ENCODE measurements around the gene SH3D21. TPM values are rescaled to one million over a fixed set of nuclear protein-coding genes. Genes with fewer than 3 reads are reported as not detected.

Gene SH3D21
- total RNA-seq, 2 experiments from 2014 or later = 1.9 to 2.6 TPM

GRCh38 chr1:36344395-36344680 is 38.2 kb downstream of the SH3D21 start:
- ATAC-seq (ENCODE audit: poor library complexity) (no peak), DNase-seq (no peak)
- Mint-ChIP-seq H3K4me3 (no peak overlapping the region), H3K9me3 (no peaks in the 10 kb centered on the region), H3K36me3 (ENCODE audit: low read depth) (peaks cover 72% of the 10 kb centered on the region), H3K27me3 (no peaks in the 10 kb centered on the region), H3K27ac (no peak overlapping the region), H3K4me1 (ENCODE audit: low read depth) (peaks cover 7% of the 10 kb centered on the region)
- ChIA-PET CTCF (interaction anchor here (1.3 kb wide), 1 partner anchor 25 kb away, joined by 4 read pairs; no protein-coding TSS in a partner anchor), POLR2A (no interaction called here)
- Histone ChIP-seq H3K4me1 (ENCODE audit: insufficient read depth, low read length) (peaks cover 16% of the 10 kb centered on the region), H3K27ac (ENCODE audit: low read depth in 1 of 2, low read length in 2 of 2) (no peak overlapping the region), H3K4me3 (ENCODE audit: low read length) (no peak overlapping the region), H3K27me3 (ENCODE audit: control insufficient read depth in 1 of 2, insufficient read depth in 2 of 2, low read length in 2 of 2) (no peaks in the 10 kb centered on the region), H3K36me3 (ENCODE audit: insufficient read depth, low read length) (peaks cover 82% of the 10 kb centered on the region), H3K9me3 (ENCODE audit: control insufficient read depth in 1 of 2, insufficient read depth in 1 of 2, low read length in 2 of 2) (no peaks in the 10 kb centered on the region)
- intact Hi-C loops (cut with DNase I, micrococcal nuclease) = loop anchor here in 1 of 2 experiments (5.0 kb wide), 1 partner anchor 38 kb away; no protein-coding TSS in a partner anchor
- no peak for TF ChIP-seq CTCF (IDR thresholded peaks at IDR 0.05)

- H3K27me3 Mint-ChIP-seq = no peaks in the 10 kb centered on the region
- no peaks in the 10 kb centered on the region for H3K9me3 ChIP-seq (ENCODE audit: control insufficient read depth in 1 of 2, insufficient read depth in 1 of 2, low read length in 2 of 2)
- CTCF ChIA-PET = no interaction called here
- no peak overlapping the region for H3K4me3 Mint-ChIP-seq
- H3K4me3 ChIP-seq (ENCODE audit: low read length) = no peak overlapping the region
- no peak for TF ChIP-seq CTCF (IDR thresholded peaks at IDR 0.05)
- no peak for ATAC-seq (ENCODE audit: poor library complexity)
- H3K9me3 Mint-ChIP-seq = no peaks in the 10 kb centered on the region
- no peaks in the 10 kb centered on the region for H3K27me3 ChIP-seq (ENCODE audit: control insufficient read depth in 1 of 2, insufficient read depth in 2 of 2, low read length in 2 of 2)
- POLR2A ChIA-PET = interaction anchor here (0.6 kb wide), 1 partner anchor 53 kb away, joined by 3 read pairs; no protein-coding TSS in a partner anchor
- intact Hi-C loops (cut with DNase I, micrococcal nuclease) = no loop called here
- peaks cover 21% of the 10 kb centered on the region for H3K4me1 ChIP-seq (ENCODE audit: insufficient read depth, low read length)
- no peak for DNase-seq
- peaks cover 68% of the 10 kb centered on the region for H3K36me3 Mint-ChIP-seq (ENCODE audit: low read depth)
- H3K36me3 ChIP-seq (ENCODE audit: insufficient read depth, low read length) = peaks cover 84% of the 10 kb centered on the region
- H3K4me1 Mint-ChIP-seq (ENCODE audit: low read depth) = peaks cover 10% of the 10 kb centered on the region
- no peak overlapping the region for H3K27ac ChIP-seq (ENCODE audit: low read depth in 1 of 2, low read length in 2 of 2)
- H3K27ac Mint-ChIP-seq = no peak overlapping the region
These were observed 39.2 kb downstream of the SH3D21 start for GRCh38 chr1:36345353-36345752.

- H3K27ac Mint-ChIP-seq = no peak overlapping the region
- Histone ChIP-seq H3K27me3 (ENCODE audit: control insufficient read depth in 1 of 2, insufficient read depth in 2 of 2, low read length in 2 of 2) (no peaks in the 10 kb centered on the region), H3K9me3 (ENCODE audit: control insufficient read depth in 1 of 2, insufficient read depth in 1 of 2, low read length in 2 of 2) (no peaks in the 10 kb centered on the region), H3K4me3 (ENCODE audit: low read length) (no peak overlapping the region), H3K36me3 (ENCODE audit: insufficient read depth, low read length) (peaks cover 72% of the 10 kb centered on the region), H3K4me1 (ENCODE audit: insufficient read depth, low read length) (peaks cover 36% of the 10 kb centered on the region), H3K27ac (ENCODE audit: low read depth in 1 of 2, low read length in 2 of 2) (no peak overlapping the region)
- TF ChIP-seq CTCF (IDR thresholded peaks at IDR 0.05) = no peak
- peaks cover 24% of the 10 kb centered on the region for H3K4me1 Mint-ChIP-seq (ENCODE audit: low read depth)
- CTCF ChIA-PET = no interaction called here
- H3K27me3 Mint-ChIP-seq = no peaks in the 10 kb centered on the region
- no peaks in the 10 kb centered on the region for H3K9me3 Mint-ChIP-seq
- intact Hi-C loops (cut with DNase I, micrococcal nuclease) = no loop called here
- H3K36me3 Mint-ChIP-seq (ENCODE audit: low read depth) = peaks cover 67% of the 10 kb centered on the region
- POLR2A ChIA-PET = interaction anchor here (0.6 kb wide), 1 partner anchor 21 kb away, joined by 3 read pairs; no protein-coding TSS in a partner anchor
- DNase-seq (no peak), ATAC-seq (ENCODE audit: poor library complexity) (no peak)
- H3K4me3 Mint-ChIP-seq = no peak overlapping the region
These were observed 40.7 kb downstream of the SH3D21 start for GRCh38 chr1:36346741-36347370.
